Fibroblast of lung (primary cell): ENCODE measurements around the gene SCIN. TPM values are rescaled to one million over a fixed set of nuclear protein-coding genes. Genes with fewer than 3 reads are reported as not detected.

Experiments used
- DNase-seq, 2 donors: peaks; one replicate each; pipeline versions ENCODE4 v3.0.0 to v3.0.0-alpha.2; 2010; ENCODE audit warnings: low read depth in 2 of 2
- H2AFZ ChIP-seq: 2 replicates; pipeline ENCODE4 v1.5.1; 2012; ENCODE audit warnings: low read length, control low read depth, inconsistent platforms
- H3K27ac ChIP-seq: 2 replicates; pipeline ENCODE4 v1.5.1; 2011; ENCODE audit warnings: low read length, control low read depth; ENCODE audit not compliant: insufficient read depth
- H3K27me3 ChIP-seq: 2 replicates; pipeline ENCODE4 v1.5.1; 2011; ENCODE audit warnings: mild to moderate bottlenecking, low read length; ENCODE audit not compliant: control insufficient read depth, insufficient read depth
- H3K36me3 ChIP-seq: 2 replicates; pipeline ENCODE4 v1.5.1; 2011; ENCODE audit warnings: low read length; ENCODE audit not compliant: control insufficient read depth, insufficient read depth
- H3K4me1 ChIP-seq: 2 replicates; pipeline ENCODE4 v1.5.1; 2011; ENCODE audit warnings: low read length; ENCODE audit not compliant: control insufficient read depth, insufficient read depth; ENCODE audit errors: extremely low read depth
- H3K4me2 ChIP-seq: 2 replicates; pipeline ENCODE4 v1.5.1; 2011; ENCODE audit warnings: low read length, control low read depth; ENCODE audit not compliant: insufficient read depth; ENCODE audit errors: extremely low read depth
- H3K4me3 ChIP-seq, 4 experiments: fragments of 200-600 bp in 1 of 4; sonication (generic) in 1 of 4; replicated peaks in 1 of 4; 2 replicates each; pipeline ENCODE4 v1.5.1; 2011 to 2016; ENCODE audit warnings: low read length in 4 of 4, low read depth in 3 of 4, mild to moderate bottlenecking in 3 of 4, control low read depth in 2 of 4, inconsistent platforms in 1 of 4, mixed read lengths in 1 of 4; ENCODE audit not compliant: insufficient read depth in 1 of 4; ENCODE audit errors: control extremely low read depth in 1 of 4
- H3K79me2 ChIP-seq: 2 replicates; pipeline ENCODE4 v1.5.1; 2012; ENCODE audit warnings: mild to moderate bottlenecking, low read length, inconsistent platforms; ENCODE audit not compliant: control insufficient read depth, insufficient read depth
- H3K9ac ChIP-seq: 2 replicates; pipeline ENCODE4 v1.5.1; 2011; ENCODE audit warnings: mild to moderate bottlenecking, low read length, control low read depth; ENCODE audit not compliant: insufficient read depth
- H3K9me3 ChIP-seq: 2 replicates; pipeline ENCODE4 v1.5.1; 2012; ENCODE audit warnings: low read depth, low read length; ENCODE audit not compliant: control insufficient read depth, insufficient read depth
- H4K20me1 ChIP-seq: 2 replicates; pipeline ENCODE4 v1.5.1; 2011; ENCODE audit warnings: low read length; ENCODE audit not compliant: control insufficient read depth, insufficient read depth; ENCODE audit errors: extremely low read depth
- EZH2 ChIP-seq: IDR thresholded peaks from 2 replicates; pipeline ENCODE4 v1.5.1; 2012; ENCODE audit warnings: low read length, control low read depth, mild to moderate bottlenecking; ENCODE audit errors: missing control alignments
- polyA plus RNA-seq, 2 donors: library from polyadenylated mRNA; depleted of rRNA in 1 of 2; stranded (reverse) in 1 of 2; unstranded in 1 of 2; fragments of >200 nt; gene quantifications; 2 replicates each; pipeline ENCODE4 v1.2.1, GENCODE V29; 2011 to 2012; ENCODE audit warnings: missing spikeins in 1 of 2
- total RNA-seq: library from RNA; depleted of rRNA; stranded (reverse); fragments of >200 nt; gene quantifications from 2 replicates; pipeline ENCODE4 v1.2.1, GENCODE V29; 2014
- TF ChIP-seq, protein P1 (sequence below), 2 donors: IDR thresholded peaks in 1 of 2; conservative IDR thresholded peaks in 1 of 2; 1 replicate in 1 of 2; 2 replicates in 1 of 2; pipeline ENCODE4 v1.5.1; 2011 to 2012; ENCODE audit warnings: low read length in 2 of 2, control low read depth in 1 of 2, inconsistent platforms in 1 of 2, low read depth in 1 of 2, mild to moderate bottlenecking in 1 of 2

The SCIN gene
- total and polyA plus RNA-seq, 2 donors (not counting 1 experiment from before 2014, with no cell fraction given): 0.08 to 0.17 TPM

GRCh38 chr7:12708314-12708713, 137.8 kb downstream of the SCIN start:
- H3K36me3 ChIP-seq: no peaks in the 10 kb centered on the region
- H3K79me2 ChIP-seq: no peaks in the 10 kb centered on the region
- no peak overlapping the region for H2AFZ ChIP-seq
- peaks cover 4% of the 10 kb centered on the region for H3K4me1 ChIP-seq
- H3K9me3 ChIP-seq: no peaks in the 10 kb centered on the region
- no peak overlapping the region for H3K4me3 ChIP-seq
- H4K20me1 ChIP-seq: no peaks in the 10 kb centered on the region
- H3K27ac ChIP-seq: no peak overlapping the region
- no peak overlapping the region for H3K4me2 ChIP-seq
- DNase-seq: no peak
- TF ChIP-seq, protein P1, sequence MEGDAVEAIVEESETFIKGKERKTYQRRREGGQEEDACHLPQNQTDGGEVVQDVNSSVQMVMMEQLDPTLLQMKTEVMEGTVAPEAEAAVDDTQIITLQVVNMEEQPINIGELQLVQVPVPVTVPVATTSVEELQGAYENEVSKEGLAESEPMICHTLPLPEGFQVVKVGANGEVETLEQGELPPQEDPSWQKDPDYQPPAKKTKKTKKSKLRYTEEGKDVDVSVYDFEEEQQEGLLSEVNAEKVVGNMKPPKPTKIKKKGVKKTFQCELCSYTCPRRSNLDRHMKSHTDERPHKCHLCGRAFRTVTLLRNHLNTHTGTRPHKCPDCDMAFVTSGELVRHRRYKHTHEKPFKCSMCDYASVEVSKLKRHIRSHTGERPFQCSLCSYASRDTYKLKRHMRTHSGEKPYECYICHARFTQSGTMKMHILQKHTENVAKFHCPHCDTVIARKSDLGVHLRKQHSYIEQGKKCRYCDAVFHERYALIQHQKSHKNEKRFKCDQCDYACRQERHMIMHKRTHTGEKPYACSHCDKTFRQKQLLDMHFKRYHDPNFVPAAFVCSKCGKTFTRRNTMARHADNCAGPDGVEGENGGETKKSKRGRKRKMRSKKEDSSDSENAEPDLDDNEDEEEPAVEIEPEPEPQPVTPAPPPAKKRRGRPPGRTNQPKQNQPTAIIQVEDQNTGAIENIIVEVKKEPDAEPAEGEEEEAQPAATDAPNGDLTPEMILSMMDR (conservative IDR thresholded peaks at IDR 0.05 in 1 of 2, IDR thresholded peaks at IDR 0.05 in 1 of 2; ENCODE audit: low read depth in 1 of 2, low read length in 2 of 2): no peak
- no peak for TF ChIP-seq EZH2
- H3K9ac ChIP-seq: no peak overlapping the region
- no peaks in the 10 kb centered on the region for H3K27me3 ChIP-seq

Other genes with a start within 250 kb of the SCIN start
- under 0.01 and 0.17 TPM in 2 replicates for gene VWDE, start 166.9 kb upstream of the SCIN start, total RNA-seq
- 0.07 and 0.09 TPM in 2 replicates for gene VWDE, start 166.9 kb upstream of the SCIN start, polyA plus RNA-seq
- gene ARL4A, start 116.9 kb downstream of the SCIN start, total RNA-seq: 31.6 and 37.0 TPM in 2 replicates
- gene ARL4A, start 116.9 kb downstream of the SCIN start, polyA plus RNA-seq: 11.4 and 24.1 TPM in 2 replicates